ENCODE data around the gene CHST14.

DNA sequence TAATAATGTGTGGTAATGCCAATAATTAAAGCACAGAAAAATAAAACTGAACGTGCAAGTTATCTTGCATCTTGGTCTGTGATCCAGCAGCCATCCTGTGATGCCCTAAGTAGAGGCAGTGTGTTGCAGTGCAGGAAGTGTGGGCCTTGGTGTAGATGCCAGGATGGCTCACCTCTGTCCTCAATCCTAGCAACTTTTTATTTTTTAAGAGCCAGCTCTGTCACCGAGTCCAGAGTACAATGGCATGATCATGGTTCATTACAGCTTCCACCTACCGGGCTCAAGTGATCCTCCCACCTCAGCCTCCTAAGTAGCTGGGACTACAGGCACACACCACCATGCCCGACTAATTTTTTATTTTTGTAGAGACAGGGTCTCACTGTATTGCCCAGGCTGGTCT lies 22.4 kb upstream of the CHST14 start:
- TF ChIP-seq, protein P1, sequence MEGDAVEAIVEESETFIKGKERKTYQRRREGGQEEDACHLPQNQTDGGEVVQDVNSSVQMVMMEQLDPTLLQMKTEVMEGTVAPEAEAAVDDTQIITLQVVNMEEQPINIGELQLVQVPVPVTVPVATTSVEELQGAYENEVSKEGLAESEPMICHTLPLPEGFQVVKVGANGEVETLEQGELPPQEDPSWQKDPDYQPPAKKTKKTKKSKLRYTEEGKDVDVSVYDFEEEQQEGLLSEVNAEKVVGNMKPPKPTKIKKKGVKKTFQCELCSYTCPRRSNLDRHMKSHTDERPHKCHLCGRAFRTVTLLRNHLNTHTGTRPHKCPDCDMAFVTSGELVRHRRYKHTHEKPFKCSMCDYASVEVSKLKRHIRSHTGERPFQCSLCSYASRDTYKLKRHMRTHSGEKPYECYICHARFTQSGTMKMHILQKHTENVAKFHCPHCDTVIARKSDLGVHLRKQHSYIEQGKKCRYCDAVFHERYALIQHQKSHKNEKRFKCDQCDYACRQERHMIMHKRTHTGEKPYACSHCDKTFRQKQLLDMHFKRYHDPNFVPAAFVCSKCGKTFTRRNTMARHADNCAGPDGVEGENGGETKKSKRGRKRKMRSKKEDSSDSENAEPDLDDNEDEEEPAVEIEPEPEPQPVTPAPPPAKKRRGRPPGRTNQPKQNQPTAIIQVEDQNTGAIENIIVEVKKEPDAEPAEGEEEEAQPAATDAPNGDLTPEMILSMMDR (conservative IDR thresholded peaks at IDR 0.05; ENCODE audit: low read depth, low read length) = no peak
- TF ChIP-seq EZH2 (IDR thresholded peaks at IDR 0.05; ENCODE audit: borderline replicate concordance, low read depth, low read length, poor library complexity, severe bottlenecking) = no peak
